K562 (cell line): ENCODE results near the gene UTP4. TPM values are rescaled to one million over a fixed set of nuclear protein-coding genes. Genes with fewer than 3 reads are reported as not detected.

Source experiments
- ATF4 ChIP-seq: fragments of 450-650 bp; formaldehyde crosslinking; IDR thresholded peaks from 2 replicates; pipeline ENCODE4 v1.4.0; 2022; ENCODE audit warnings: mild to moderate bottlenecking, moderate library complexity
- BRF2 ChIP-seq: IDR thresholded peaks from 3 replicates; pipeline ENCODE4 v1.6.1; 2011; ENCODE audit warnings: borderline replicate concordance, mild to moderate bottlenecking; ENCODE audit not compliant: insufficient read length, insufficient read depth
- CEBPG ChIP-seq, 3 experiments: fragments of 200-800 bp in 1 of 3; sonication (Bioruptor generic) in 1 of 3; sonication (generic) in 1 of 3; formaldehyde crosslinking in 1 of 3; IDR thresholded peaks in 2 of 3; conservative IDR thresholded peaks in 1 of 3; 2 replicates each; pipeline versions ENCODE4 v1.6.1 to v1.8.0; 2016 to 2022; ENCODE audit warnings: missing compliant biosample characterization in 2 of 3, missing genetic modification characterization in 2 of 3, mild to moderate bottlenecking in 1 of 3, missing genetic modification reagents in 1 of 3
- DMBX1 ChIP-seq: fragments of 250-450 bp; sonication (Bioruptor Pico); IDR thresholded peaks from 2 replicates; pipeline ENCODE4 v1.8.0; 2022; ENCODE audit warnings: inconsistent platforms, mild to moderate bottlenecking, moderate library complexity, borderline replicate concordance
- GTF3C2 ChIP-seq: IDR thresholded peaks from 3 replicates; pipeline ENCODE4 v1.6.1; 2011; ENCODE audit warnings: borderline replicate concordance, mild to moderate bottlenecking, moderate library complexity; ENCODE audit not compliant: insufficient read length; ENCODE audit errors: extremely low read depth
- HDAC6 ChIP-seq: IDR thresholded peaks from 2 replicates; pipeline ENCODE4 v1.6.1; 2012; ENCODE audit warnings: low read depth, mild to moderate bottlenecking, control low read depth, inconsistent platforms, low read length, moderate library complexity
- KDM5B ChIP-seq: fragments of 200-600 bp; sonication (generic); IDR thresholded peaks from 2 replicates; pipeline ENCODE4 v1.6.1; 2012; ENCODE audit warnings: low read depth, mild to moderate bottlenecking, moderate library complexity, low read length, control low read depth, inconsistent platforms; ENCODE audit not compliant: insufficient replicate concordance
- MAFK ChIP-seq: IDR thresholded peaks from 2 replicates; pipeline ENCODE4 v1.6.1; 2011; ENCODE audit warnings: low read length, improper control_type of control experiment
- MEF2D ChIP-seq: conservative IDR thresholded peaks from 2 replicates; pipeline ENCODE4 v1.6.1; 2016; ENCODE audit warnings: low read depth, missing genetic modification characterization, missing compliant biosample characterization
- NKRF ChIP-seq: fragments of 450-650 bp; IDR thresholded peaks from 2 replicates; pipeline ENCODE4 v1.6.1; 2016; ENCODE audit warnings: borderline replicate concordance
- RCOR1 ChIP-seq, 2 experiments: IDR thresholded peaks; 2 replicates each; pipeline ENCODE4 v1.6.1; 2012; ENCODE audit warnings: low read depth in 2 of 2, low read length in 2 of 2, borderline replicate concordance in 1 of 2, improper control_type of control experiment in 1 of 2
- TFAP4 ChIP-seq: sonication (generic); formaldehyde crosslinking; IDR thresholded peaks from 2 replicates; pipeline ENCODE4 v1.8.0; 2022; ENCODE audit warnings: missing genetic modification reagents, mild to moderate bottlenecking, moderate library complexity, borderline replicate concordance
- ZBTB26 ChIP-seq: fragments of 450-650 bp; formaldehyde crosslinking; IDR thresholded peaks from 2 replicates; pipeline ENCODE4 v1.4.0; 2022; ENCODE audit warnings: missing genetic modification characterization
- ZNF384 ChIP-seq: IDR thresholded peaks from 2 replicates; pipeline ENCODE4 v1.6.1; 2012; ENCODE audit warnings: low read depth, low read length, improper control_type of control experiment
- polyA plus RNA-seq, 8 experiments: library from polyadenylated mRNA; depleted of rRNA in 4 of 8; stranded (reverse) in 5 of 8; unstranded in 3 of 8; fragments of >200 nt; fragmentation: Nextera tagmentation in 2 of 8; fragmentation: Illumina TruSeq in 1 of 8; extraction: Ambion mirVana in 2 of 8; extraction: Trizol in 1 of 8; gene quantifications; 2 replicates each; pipeline versions ENCODE4 v1.2.1 to v1.2.3, GENCODE V29; 2011 to 2014; ENCODE audit warnings: inconsistent platforms in 1 of 8, missing spikeins in 1 of 8
- total RNA-seq, 7 experiments: library from RNA; depleted of rRNA in 6 of 7; stranded (reverse); fragments of >200 nt in 6 of 7; fragmentation: Illumina TruSeq in 2 of 7; extraction: Trizol in 2 of 7; gene quantifications; 2 replicates each; pipeline versions ENCODE4 v1.2.1 to v1.2.3, GENCODE V29; 2011 to 2021; ENCODE audit warnings: low replicate concordance in 1 of 7

The UTP4 gene
- total and polyA plus RNA-seq, 9 of the 15 experiments (the other 6 are each of a cell fraction or from before 2014, with no cell fraction given): 46.1 to 203 (median 145) TPM

GRCh38 chr16:69132424-69133252 lies at the start of gene UTP4, which contains the start of gene CHTF8 (continued):
- TF ChIP-seq NKRF (peak; percentile 99), BRF2 (no peak), RCOR1 (IDR thresholded peaks at IDR 0.05; ENCODE audit: borderline replicate concordance in 1 of 2, low read depth in 2 of 2, low read length in 2 of 2) (no peak), CEBPG (CRISPR knock-in tag; IDR thresholded peaks at IDR 0.05) (no peak), CEBPG (tag; conservative IDR thresholded peaks at IDR 0.05 in 1 of 2, IDR thresholded peaks at IDR 0.05 in 1 of 2) (no peak), GTF3C2 (no peak), ZNF384 (no peak), DMBX1 (CRISPR knock-in tag) (no peak), MEF2D (no peak), ZBTB26 (CRISPR knock-in tag) (0 out of 2 replicates have a peak, but pooled peaks have one; percentile 44), MAFK (no peak), KDM5B (peak; percentile 20), TFAP4 (CRISPR knock-in tag) (peak; percentile 47; the same call in 1 of the 2 replicates), ATF4 (CRISPR knock-in tag) (no peak), HDAC6 (no peak)
